ENCODE data around the gene BZW1.
A peak's percentile ranks its signal among the peaks of the same experiment; 100 is the strongest.
"Not testable (repeated sequence)": the region's sequence is repeated elsewhere in the genome, so short reads cannot be mapped to it uniquely, and the experiment has no call there.

Gene BZW1

DNA sequence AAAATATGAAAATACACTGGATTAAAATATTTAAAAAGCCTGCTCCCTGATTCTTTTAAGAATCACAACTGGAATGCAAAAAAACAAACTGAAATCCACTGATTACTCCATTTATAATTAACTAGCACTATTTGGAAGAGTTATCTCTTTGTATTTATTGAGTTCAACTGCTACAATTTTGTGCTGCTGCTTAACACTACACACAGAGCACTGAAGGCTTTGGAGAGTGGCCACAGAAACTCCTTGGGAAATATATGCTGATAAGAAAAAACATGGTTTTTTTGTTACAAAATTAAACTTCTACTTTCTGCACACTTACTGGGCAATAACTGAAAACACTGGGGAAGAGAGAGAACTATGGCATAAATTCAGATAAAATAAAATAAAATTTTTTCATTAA, 19.8 kb upstream of the BZW1 start:
- DNase-seq (ENCODE audit: low spot score), result no peak

DNA sequence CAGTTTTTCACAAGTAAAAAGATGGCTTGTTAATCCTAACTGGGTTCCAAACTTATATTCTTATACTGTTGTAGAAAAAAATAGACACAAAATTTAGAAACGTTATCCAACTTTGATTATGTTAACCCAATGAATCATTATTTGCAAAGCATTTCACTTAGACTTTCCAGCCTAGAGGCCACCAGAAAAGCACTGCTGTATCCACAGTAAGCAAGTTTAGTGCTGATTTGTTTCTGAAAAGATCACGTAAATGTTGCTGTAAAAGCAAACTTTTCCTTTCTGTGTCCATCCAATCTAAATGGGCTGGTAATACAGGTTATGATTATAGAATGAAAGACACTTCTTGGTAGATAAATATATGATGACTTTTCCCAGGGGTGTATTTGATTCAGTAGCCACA, 17.6 kb upstream of the BZW1 start:
- no peak for DNase-seq (ENCODE audit: low spot score)

DNA sequence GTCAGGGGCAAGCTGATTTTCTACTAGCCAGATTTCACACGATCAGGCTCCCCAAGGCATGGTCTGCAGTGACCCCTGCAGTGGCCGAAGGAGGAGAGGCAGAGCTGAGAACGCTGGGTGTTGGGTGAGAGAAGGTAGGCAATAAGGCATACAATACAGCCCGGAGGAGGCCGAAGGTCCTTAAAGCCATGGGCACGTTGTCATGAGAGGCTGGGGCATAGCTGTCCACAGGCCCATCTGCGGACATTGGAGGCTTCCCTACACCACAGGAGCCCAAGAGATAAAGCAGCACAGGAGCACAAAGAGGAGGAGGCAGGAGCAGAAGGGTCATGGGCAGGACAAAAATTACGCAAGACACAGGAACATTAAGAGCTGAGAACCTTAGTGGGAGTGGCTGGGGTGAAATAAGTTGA, 16.7 kb upstream of the BZW1 start:
- no peak for DNase-seq (ENCODE audit: low spot score)

DNA sequence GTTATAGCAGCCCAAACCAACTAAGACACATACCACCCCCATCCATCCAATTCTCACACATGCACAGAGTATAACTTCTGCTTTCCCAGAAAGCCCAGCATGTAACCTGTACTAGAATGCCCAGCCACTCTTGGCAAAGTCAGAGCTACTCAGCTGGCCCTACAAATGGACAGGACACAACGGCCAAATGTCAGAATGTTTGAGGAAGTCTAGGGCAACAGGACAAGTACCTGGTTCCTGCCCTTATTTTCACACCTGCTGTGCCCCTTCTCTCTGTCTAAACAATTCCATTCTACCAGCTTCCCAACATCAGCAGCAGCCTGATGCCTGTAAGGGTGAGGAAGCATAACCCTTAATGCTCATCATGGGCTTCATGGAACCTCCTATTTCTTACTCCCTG, 15.1 kb upstream of the BZW1 start:
- DNase-seq (ENCODE audit: low spot score), result no peak

DNA sequence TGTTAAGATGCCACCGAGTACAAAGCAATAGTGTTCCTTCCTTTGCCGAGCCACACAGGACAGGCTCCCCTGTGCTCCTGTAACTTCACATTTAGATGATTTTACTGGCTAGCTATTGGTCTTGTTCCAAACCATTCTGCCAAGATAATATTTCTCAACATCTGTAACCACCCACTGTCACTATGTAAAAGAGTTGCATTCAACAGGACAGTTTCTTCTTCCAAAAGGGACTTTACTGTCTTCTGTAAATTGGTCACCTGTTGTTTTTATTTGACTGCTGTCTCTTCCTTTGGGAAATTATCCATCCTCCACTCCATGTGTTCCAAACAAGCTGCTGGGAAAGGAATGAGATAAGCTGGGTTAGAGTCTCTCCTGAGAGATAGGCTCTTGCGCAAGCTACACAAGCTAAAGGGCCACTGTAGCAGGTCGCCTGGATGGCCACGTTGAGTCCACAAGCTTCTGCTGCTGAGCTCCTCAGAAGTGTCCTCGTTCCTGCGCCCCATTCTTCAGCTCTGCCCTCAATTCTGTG, 14.4 kb upstream of the BZW1 start:
- DNase-seq (ENCODE audit: low spot score), result no peak

- DNase-seq (ENCODE audit: low spot score), result no peak
Observed at GRCh38 chr2:200798514-200798913, 13.2 kb upstream of the BZW1 start.

DNA sequence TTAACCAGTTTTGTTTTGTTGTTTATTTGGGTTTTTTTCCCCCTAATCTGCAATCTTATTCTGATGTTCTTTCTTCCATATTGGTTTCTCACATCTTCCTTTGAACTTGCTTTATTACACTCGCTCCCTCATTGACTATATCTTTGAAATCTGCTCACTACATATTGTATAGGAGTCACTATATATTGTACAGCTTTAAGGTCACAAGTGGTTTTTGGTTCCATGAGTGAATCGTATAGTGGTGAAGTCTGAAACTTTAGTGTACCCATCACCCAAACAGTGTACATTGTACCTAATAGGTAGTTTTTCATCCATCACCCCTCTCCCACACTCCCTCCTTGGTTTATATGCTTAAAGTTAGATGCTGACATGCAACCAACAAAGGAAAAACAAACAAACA, 11.3 kb upstream of the BZW1 start:
- no peak for DNase-seq (ENCODE audit: low spot score)

GRCh38 chr2:200801431-200801830, 10.3 kb upstream of the BZW1 start:
- DNase-seq (ENCODE audit: low spot score), result not testable (repeated sequence)

DNA sequence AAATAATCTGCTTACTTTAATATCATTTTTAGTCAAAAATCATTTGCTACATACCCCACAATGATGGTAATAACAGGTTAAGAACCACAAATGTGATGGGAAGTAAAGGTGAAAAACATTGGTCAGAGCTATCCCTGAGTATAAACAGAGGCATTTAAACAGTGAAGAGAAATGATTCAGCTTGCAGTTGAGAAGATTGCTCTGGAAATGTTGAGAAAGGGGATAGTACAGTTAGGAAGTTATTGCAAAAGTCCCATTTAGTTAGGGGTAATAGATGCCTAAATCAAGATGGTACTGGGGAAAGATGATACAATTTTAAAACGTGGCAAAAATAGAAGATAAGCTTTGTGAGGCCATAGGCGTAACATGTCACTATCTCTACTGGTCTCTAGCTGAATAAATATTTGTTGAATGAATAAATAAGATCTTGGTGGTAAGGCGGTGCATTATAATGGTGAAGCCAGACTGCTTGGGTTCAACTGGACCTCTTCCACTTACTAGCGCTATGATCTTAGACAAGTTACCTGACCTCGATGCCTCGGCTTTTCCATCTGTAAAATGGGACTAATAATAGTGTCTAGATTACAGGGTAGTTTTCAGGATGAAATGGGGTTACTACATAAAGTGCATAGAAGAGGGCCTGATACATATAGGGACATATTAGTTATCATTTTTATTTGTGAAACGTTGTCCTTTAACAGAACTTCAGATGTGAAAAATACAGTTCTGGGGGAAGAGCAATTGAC, 2.0 kb upstream of the BZW1 start:
- no peak for DNase-seq (ENCODE audit: low spot score)

- no peak for DNase-seq (ENCODE audit: low spot score)
Observed at GRCh38 chr2:200810252-200810997, 1.3 kb upstream of the BZW1 start.

DNA sequence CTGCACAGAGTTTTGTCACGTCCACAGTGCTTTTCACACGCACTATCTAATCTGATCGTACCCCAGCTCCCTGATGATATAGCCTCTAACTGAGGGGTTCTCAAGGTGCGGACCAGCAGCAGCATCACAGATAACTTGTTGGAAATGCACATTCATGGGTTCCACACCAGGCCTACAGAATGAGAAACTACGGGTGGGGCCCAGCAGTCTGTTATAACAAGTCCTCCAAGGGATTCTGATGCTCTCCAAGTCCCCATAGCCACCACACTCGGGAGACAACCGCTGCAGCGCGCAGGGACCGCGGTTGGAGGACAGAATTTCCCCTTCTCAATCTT, 745 bp upstream of the BZW1 start:
- DNase-seq (ENCODE audit: low spot score), result no peak

DNA sequence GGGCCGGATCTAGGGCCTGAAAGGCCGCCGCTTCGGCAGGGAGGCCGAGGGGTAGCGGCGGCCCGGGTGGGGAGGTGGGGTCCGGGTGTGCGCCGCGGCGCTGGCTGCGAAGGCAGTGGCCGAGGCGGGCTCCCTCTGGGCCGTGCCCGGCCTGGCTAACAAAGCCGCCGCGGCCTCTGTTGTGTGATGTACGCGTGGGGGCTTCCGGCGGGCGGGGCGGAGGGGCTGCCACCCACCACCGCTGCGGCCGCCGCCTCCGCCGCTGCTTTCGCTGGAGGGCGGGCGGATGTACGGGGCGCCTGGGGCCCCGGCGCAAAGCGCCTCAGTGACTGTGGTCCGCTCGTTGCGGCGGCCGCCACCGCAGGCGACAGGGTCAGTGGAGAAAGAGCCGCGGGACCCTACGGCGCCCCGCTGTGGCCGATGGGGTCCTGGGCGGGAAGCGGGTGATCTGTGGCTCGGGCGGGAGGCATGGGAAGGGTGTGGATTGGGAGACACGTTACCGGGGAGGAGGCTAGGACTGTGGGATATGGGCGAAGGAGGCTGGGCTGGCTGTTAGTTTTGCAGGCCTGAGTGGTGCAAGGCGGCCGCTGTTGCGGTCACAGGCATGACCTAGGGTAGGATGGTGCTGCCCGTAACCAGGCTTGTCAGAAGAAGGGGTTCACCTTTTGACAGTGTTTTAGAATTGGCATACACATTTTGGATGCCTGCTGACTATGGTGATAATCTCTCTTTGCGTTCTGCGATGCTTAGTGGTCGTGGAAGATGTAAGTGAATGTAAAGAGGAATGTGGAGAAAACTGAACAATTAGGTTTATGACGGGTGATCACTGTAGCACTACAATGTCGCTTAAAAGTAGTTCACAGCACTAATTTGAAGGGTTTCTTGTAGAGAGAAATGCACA, 662 bp downstream of the BZW1 start:
- DNase-seq (ENCODE audit: low spot score), result peak; percentile 18

DNA sequence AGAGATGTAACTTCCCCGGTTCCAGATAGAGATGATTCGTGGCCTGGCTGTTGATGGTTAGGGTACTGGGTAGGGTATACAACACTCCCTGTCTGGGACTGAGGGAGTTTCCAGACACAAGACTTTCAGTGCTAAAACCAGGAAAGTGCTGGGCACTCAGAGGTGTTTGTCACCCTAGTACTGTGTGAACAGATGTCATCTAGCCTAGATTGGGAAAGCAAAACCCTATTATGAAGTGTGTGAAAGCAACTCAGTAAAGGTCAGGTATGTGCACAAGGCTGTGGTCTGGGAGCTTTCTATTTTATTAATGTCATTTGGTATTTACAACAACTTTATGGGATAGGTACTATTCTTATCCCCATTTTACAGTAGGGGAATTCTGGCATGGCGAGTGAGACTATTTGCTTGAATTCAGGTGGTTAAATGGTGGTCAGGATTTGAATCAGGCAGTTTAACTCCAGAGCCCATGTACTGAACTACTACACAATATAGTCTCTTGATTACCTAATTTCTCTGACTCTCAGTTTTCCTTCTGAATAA, 2.6 kb downstream of the BZW1 start:
- DNase-seq (ENCODE audit: low spot score), result no peak

- no peak for DNase-seq (ENCODE audit: low spot score)
Observed at GRCh38 chr2:200814917-200815316, 3.2 kb downstream of the BZW1 start.

- DNase-seq (ENCODE audit: low spot score), result not testable (repeated sequence)
Observed at GRCh38 chr2:200818732-200819131, 7.0 kb downstream of the BZW1 start.

DNA sequence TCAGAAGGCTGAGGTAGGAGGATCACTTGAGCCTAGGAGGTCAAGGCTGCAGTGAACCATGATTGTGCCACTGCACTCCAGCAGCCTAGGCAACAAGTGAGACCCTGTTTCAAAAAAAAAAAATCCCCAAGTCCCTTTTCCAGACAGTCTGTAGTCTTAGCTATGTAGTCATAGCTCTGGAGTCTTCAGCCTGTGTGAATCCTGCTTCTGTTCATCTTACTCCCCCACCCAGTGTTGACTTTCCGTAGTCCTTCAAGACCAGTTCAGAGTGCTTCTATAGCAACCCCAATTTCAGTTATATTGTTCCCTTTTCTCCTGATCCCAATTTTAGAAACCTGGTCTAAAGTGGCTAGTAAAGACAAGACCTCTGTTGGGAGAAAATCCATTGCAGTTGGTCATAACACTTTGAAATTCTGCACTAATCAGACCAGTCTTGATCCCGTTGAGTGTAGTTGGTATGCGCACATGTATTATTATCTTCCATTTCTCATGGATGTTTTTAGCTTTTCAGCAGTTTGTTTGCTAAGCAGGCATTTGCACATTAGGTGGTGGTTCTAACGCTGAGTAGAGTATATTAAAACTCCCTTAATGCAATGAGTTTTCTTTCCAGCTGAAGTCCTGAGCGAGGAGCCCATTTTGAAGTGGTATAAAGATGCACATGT, 9.0 kb downstream of the BZW1 start:
- no peak for DNase-seq (ENCODE audit: low spot score)

DNA sequence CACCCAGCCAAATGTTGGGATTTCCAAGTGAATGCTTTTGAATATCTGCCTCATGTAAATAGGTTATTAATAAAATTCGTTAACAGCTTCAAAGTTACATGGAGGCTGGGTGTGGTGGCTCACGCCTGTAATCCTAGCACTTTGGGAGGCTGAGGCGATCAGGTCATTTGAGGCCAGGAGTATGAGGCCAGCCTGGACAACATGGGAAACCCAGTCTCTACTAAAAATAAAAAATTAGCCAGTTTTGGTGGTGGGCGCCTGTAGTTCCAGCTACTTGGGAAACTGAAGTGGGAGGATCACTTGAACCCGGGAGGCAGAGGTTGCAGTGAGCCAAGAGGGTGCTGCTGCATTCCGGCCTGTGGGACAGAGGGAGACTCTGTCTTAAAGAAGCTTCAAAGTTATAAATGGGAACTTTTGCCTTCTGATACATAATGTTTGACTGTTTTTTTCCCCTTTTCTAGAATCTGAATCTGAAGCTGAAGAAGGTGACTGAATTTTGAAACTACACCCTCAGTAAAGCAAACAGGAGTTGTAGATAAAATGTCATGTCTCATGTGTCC, 10.1 kb downstream of the BZW1 start:
- no peak for DNase-seq (ENCODE audit: low spot score)

- no peak for DNase-seq (ENCODE audit: low spot score)
Observed at GRCh38 chr2:200828104-200828503, 16.4 kb downstream of the BZW1 start.

GRCh38 chr2:200828572-200829257, 17.0 kb downstream of the BZW1 start:
- no peak for DNase-seq (ENCODE audit: low spot score)

DNA sequence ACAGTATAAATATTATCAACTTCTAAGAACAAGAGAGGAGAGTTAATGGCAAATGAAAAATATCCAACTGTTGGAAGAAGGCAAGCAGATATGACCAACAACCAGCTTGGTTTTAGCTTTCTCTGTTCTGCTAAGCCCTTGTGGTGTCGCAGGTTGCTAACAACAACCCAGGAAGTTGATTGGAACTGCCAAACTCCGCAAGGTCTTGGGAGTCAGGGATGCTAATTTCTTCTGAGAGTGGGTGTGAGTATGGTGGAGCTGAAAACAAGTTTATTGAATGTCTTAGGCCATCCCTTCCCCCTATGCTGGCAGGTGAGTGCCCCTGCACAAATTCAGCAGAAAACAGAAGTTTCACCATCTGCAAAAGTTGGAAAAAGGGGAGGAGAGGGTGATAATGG, 17.5 kb downstream of the BZW1 start:
- no peak for DNase-seq (ENCODE audit: low spot score)

DNA sequence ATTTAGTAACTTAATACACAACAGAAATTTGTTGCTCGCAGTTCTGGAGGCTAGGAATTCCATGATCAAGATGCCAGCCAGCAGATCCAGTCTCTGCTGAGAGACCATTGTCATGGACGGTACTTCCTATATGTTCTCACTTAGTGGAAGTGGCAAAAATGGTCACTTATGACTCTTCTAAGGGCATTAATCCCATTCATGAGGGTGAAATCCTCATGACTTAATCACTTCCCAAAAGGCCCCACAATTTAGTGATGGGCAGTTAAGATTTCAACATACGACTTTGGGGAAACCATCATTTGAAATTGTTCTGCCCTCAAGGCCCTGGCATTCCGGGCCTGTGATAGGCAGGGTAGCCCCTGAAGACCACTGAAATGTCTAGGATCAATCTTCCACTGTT, 23.0 kb downstream of the BZW1 start:
- DNase-seq (ENCODE audit: low spot score), result no peak

All from cerebellar cortex (tissue), 1 donor.